Left renal cortex interstitium (tissue), 4 donors: Measurements from ENCODE around the gene DCP2. TPM values are rescaled to one million over a fixed set of nuclear protein-coding genes. Genes with fewer than 3 reads are reported as not detected.

Source experiments
- DNase-seq, 4 donors: peaks; one replicate each; pipeline ENCODE4 v3.0.0-alpha.2; 2013; ENCODE audit warnings: low read depth in 4 of 4, low spot score in 2 of 4, missing footprints in 1 of 4
- polyA plus RNA-seq, 4 donors: library from polyadenylated mRNA; unstranded; fragments of 120-200 nt; gene quantifications; one replicate each; pipeline ENCODE4 v1.2.1, GENCODE V29; 2013; ENCODE audit not compliant: insufficient read length in 4 of 4

The DCP2 gene
- polyA plus RNA-seq, 4 donors, result 33.8 to 44.9 (median 34.2) TPM

DNA sequence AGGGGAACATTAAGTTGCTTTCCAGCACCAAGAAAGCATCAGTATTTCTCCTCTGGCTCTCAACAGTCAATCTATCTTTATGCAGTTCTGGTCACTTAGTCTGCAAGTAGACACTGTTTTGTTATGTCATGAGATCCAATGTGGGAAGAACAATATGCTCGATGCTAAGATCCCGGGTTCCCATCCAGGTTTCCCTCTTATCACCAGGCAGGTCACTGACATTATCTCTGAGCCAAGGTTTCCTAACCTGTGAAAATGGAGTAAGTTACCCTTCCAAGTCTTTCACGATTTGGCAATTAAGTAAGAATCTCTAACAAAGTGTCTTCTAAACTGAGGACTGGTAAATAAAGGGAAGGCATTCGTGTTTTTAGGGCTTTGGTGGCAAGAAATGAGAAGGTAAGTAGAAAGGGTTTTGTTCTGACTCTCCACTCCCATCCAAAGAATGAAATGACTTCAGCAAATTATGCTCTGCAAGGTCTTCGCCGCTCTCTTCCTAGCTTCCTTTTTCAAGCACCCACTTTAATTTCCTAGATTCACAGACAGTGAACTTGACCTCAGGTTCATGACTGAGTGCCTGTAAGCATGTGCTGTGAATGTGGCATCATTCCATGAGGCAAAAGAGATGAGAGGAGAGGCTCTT lies 86.4 kb downstream of the DCP2 start:
- DNase-seq, result no peak

DNA sequence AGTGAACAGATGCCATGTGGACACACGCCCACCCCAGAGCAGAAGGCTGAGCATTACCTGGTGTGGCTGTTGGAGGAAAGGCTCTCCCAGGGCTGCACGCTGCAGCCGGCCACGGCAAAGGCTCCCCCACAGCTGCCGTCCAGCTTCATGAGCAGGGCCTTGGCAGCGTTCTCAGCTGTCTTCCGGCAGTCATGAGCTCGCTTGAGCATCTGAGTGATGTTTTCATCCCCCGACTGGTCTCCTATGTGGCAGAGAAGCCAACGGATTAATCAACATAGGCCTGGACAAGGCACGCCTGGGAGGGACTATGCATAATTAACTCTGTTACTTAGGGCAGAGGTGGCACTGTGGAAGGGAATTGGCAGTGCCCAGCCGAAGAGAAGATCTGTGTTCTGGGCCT lies 87.3 kb downstream of the DCP2 start:
- DNase-seq, result no peak

DNA sequence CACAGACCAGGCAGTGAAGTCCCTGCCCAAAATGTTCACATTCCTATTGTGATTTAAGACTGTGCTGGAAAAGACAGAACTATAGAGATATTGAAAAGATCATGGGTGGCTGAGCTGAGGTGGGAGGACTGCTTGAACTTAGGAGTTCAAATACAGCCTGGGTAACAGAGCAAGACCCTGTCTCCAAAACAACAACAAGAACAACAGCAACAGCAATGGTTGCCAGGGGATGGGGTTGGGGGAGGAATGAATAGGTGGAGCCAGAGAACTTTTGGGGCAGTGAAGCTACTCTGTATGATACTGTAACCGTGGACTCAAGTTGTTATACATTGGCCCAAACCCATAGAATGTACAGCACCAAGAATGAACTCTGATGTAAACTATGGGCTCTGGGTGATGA lies 88.2 kb downstream of the DCP2 start:
- no peak for DNase-seq

DNA sequence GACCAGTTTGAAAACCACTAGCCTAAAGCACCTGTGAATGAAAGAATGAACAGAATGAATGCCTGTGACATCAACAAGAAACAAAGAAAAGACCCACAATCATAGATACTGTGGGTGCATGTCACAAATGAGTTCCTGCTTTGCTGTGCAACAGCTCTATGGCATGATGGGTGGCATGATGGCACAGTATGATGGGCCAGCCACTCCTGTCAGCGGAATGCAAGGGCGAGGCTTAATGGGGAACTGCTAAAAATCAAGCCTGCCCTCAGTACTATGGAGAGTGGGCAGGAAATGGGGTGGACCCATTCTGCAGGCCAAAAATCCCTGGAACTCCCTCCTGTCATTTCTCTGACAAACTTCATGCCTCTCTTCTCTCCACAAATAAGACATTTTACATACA lies 89.0 kb downstream of the DCP2 start:
- DNase-seq, result no peak

DNA sequence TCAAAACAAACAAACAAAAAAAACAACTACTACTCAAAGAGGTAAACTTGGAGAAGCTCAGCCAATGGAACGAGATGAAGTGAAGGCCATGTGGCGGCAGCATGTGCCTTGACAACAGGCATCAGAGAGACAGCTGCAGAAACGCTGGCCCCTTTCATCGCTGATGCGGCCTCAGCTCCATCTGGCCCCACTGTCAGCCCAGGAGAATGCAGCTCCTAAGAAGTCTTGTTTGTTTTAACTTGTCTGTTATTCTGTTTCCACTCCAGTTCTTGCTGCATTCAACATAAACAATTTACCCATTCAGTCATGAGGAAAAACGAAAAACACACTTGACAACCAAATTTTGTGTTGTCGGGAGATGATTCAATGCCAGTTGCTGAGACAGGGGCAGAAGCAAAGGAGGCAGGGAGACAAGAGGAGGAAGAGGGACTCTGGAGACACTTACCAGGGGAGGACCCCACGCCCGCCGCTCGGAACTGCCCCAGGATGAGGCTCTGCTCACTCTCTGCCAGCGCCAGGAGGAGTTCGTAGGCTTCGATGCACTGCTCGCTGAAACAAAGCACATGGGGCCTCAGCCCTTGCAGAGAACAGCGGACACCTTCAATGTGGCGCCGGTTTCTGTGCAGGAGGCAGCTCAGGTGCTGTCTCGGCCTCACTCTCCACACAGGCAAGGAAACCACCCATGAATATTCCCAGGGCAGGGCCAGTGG lies 91.2 kb downstream of the DCP2 start:
- no peak for DNase-seq

DNA sequence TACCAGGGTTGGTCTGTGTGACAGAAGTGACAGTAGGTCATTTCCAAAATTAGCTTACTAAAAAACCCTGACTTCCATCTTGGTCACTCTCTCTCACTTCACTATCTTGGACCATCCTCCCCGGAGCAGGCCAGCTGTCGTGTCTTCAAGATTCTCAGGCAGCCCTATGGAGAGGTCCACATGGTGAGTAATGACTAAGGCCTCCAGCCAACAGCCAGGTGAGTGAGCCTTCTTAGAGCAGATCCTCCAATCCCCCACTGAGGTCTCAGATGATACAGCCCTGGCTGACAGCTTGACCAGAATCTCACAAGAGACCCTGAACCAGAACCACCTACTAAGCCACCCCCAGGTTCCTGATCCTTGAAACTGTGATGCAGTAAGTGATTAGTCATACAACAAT lies 92.0 kb downstream of the DCP2 start:
- DNase-seq, result no peak

Other genes starting within 250 kb of the DCP2 start
- gene APC, start 238.9 kb upstream of the DCP2 start, polyA plus RNA-seq, result 10 to 100 TPM; 30.3 to 33.5 (median 32.0) TPM
- 10 to 100 TPM; 68.5 to 92.4 (median 81.5) TPM for gene SRP19, start 115.5 kb upstream of the DCP2 start, polyA plus RNA-seq
- gene REEP5, start 54.6 kb upstream of the DCP2 start, polyA plus RNA-seq, result 100 to 1,000 TPM in 3 of 4 donors, 10 to 100 TPM in 1; 91.9 to 119 (median 108) TPM